GM19023 (cell line): ENCODE measurements around the gene MGAT5.
"Not testable (repeated sequence)": the region's sequence is repeated elsewhere in the genome, so short reads cannot be mapped to it uniquely, and the experiment has no call there.

Experiments used
- ATAC-seq: cut with Tn5 transposase; IDR thresholded peaks from one replicate; pipeline ENCODE4 v1.9.1; 2021; ENCODE audit warnings: mild to moderate bottlenecking, moderate library complexity; ENCODE audit not compliant: unreplicated experiment

The MGAT5 gene

DNA sequence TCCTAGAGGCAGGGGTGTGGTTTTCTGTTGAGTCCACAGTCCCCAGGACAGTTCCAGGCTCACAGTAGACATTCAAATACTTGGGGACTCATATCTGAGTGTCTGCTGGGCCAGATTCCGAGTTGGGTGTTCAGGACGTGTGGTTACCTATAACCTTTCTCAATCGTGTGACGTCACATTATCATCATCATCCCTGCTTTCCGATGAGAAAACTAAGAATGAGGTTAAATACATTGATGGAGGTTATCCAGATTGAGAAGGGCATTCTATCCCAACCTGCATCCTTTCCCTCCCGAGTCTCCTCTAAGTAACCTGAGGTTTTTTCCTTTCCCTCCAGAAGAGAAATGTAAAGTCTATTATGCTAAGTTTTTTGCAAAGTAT is 204.6 kb downstream of the MGAT5 start:
- no peak for ATAC-seq

GRCh38 chr2:134458950-134459349 is 205.1 kb downstream of the MGAT5 start:
- no peak for ATAC-seq

DNA sequence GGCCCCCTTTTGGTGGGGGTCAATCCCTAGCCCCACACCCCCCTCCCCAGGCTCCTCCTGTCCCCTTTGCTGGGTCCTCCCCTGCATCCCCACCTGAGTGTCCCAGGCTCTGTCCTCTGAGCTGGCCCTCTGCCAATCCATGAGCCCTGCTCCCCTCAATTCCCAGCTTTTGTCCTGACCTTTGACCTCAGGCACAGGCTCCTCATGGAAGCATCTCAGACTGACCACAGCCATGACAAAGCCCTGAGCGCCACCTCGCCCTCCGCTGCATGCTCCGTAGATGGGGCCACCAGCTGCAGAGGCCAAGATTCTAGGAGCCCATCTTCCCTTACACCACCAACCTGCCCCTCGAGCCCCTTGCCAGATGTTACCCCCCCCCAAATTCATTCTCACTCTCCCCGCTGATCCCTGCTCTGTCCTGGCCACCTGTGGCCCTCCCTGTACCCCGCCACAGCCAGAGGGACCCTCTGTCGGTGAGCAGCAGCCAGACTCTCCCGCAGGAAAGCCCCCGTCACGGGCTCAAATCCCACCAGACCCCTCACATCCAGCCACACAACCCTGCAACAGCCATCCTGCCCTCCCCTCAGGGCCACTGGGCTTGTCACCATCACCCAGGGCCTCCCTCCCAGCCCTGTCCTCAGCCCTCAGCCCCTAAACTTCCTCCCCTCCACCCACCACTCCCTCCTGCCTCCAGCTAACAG is 206.0 kb downstream of the MGAT5 start:
- no peak for ATAC-seq

GRCh38 chr2:134460583-134460998 is 206.7 kb downstream of the MGAT5 start:
- peak; percentile 84 for ATAC-seq

DNA sequence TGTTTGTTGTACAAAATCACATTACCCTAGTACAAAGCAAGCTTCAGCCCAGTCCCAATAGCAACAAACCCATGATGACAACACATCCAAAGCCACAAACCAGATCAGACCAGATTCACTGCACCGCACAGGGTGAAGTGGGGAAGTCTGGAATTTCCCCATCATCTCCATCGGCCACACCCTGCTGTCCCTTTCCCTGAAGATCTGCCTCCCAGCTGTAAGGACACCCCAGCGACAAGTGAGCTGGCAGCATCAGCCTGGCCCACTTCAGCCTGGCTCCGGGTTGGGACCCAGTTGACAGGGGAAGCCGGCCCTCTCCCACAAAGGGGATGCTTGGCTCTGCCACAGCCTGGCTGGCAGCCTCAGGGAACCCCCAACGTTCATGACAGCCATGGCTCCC is 207.6 kb downstream of the MGAT5 start:
- no peak for ATAC-seq

- no peak for ATAC-seq
Measured at GRCh38 chr2:134462275-134462674, 208.4 kb downstream of the MGAT5 start.

GRCh38 chr2:134462791-134463698 is 209.2 kb downstream of the MGAT5 start:
- ATAC-seq: no peak

DNA sequence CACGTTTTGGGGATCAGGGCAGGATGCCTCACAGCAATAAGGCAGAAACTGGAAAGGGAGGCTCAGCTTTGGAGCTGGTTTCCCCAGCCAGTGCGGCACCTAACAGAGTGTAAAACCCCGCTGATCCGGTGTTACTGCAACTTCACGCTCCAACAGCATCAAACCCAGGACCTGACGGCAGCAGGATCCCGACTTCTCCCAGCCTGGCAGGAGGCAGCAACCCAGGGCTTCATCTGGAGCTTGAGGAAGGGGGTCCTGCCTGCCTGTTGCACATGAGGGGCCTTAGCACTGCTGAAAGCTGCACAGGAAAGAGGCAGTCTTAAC is 209.8 kb downstream of the MGAT5 start:
- no peak for ATAC-seq

DNA sequence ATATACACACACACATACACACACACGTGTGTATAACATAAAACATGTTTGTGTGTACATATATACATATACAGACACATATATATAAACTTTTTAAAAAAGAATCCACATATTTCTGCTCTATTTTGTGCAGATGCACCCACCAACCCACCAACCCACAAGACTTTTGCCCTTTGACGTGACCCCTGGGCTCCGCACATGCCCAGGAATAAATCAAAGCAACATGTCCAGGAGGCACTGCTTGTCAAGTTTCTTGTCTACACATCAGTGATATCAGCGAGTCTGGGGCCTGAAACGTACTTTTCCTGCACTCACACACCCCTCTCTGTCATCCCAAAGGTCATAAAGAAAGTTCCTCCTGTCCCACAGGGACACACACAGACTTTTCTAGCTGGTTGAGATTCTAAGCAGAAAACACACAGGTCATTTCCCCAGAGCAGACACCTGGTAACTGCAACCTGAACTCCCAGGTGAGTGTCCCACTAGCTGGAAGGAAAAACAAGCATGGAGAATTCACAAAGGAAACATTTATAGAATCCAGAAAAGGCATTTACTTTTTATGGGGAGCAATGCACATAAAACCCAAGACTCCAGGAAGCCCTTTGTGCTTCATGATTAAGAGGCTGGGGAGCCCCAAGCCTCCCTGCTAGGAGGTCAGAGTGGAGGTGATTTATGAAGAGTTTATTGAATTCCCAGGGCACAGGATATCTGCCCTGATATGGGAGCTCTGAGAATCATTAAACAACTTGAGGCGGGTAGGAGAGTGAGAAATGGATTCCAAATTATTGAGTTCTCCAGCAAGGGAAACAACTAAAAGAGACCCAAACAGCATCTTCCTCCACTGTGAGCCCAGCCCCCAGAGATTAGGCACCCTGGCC is 211.6 kb downstream of the MGAT5 start:
- no peak for ATAC-seq

- no peak for ATAC-seq
Measured at GRCh38 chr2:134466141-134466540, 212.3 kb downstream of the MGAT5 start.

DNA sequence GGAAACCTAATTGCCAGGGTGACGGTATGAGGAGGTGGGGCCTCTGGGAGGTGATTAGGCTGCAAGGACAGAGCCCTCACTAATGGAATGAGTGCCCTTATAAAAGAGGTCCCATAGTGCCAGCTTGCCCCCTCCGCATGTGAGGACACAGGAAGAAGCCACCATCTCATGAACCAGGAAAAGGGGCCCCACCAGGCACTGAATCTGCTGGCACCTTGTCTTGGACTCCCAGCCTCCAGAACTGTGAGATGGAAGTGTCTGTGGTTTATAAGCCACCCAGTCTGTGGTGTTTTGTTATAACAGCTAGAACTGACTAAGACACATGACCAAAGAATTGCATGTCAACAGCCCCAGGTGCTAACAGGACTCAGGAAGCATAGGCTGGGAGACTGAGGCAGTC is 214.3 kb downstream of the MGAT5 start:
- ATAC-seq: no peak

DNA sequence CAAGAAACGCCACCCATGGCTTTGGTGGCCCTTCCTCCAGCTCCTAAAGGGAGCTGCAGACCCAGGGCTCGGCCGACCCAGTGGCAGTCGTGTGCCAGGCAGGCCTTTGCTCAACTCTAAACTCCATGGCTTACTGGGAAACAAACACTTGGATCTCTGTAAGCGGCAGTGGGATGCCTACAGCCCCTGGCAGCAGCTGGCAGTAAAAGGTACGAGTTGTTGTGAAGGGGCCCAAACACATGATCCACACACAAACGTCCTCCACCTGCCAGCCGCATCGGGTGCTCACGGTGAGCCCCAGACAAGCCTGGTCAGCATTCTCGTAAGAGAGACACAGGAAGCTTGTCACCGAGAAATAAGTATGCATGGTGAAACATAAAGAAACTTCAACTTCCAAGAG is 214.9 kb downstream of the MGAT5 start:
- ATAC-seq: no peak

GRCh38 chr2:134469516-134470115 is 215.7 kb downstream of the MGAT5 start:
- ATAC-seq: no peak

DNA sequence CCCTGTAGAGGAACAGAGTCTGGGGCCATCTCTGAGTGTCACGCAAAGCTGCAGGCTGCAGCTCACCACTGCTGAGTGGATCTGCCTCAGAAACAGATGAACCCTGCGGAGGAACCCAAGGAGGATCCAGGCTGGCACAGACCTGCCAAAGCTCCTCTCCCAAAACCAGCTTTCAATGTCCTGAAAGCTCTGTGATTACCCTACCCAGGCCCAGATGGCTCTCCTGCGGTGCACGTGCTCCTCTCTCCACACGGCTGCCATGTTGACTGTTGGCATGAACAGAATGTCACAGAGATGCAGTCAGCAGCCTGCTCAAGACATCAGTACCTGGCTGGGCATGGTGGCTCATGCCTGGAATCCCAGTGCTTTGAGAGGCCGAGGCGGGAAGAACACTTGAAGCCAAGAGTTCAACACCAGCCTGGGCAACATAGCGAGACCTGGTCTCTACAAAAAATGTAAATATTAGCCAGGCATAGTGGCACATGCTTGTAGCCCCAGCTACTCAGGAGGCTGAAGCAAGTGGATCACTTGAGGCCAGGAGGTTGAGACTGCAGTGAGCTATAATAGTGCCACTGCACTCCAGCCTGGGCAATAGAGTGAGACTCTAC is 216.8 kb downstream of the MGAT5 start:
- no peak for ATAC-seq

DNA sequence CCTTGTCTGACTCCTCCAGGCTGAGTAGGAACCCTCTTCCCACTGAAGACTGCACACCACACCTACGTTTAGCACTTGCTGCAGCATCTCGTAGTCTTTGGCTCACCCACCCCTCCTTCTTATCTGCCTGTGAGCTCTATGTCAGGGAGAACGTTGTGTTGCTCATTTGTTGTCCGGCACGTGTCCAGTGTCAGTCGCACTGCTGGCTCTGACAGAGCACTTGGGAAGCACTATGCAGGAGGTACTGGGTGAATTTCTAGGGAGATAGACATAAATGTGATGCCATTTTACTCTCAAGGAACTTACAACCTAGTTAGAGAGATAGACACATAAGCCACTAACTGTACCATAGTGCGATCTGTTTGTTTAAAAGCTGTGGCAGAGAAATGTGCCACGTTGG is 223.1 kb downstream of the MGAT5 start:
- not testable (repeated sequence) for ATAC-seq

- no peak for ATAC-seq
Measured at GRCh38 chr2:134479696-134480330, 225.9 kb downstream of the MGAT5 start.

GRCh38 chr2:134482131-134482723 is 228.4 kb downstream of the MGAT5 start:
- ATAC-seq: no peak

DNA sequence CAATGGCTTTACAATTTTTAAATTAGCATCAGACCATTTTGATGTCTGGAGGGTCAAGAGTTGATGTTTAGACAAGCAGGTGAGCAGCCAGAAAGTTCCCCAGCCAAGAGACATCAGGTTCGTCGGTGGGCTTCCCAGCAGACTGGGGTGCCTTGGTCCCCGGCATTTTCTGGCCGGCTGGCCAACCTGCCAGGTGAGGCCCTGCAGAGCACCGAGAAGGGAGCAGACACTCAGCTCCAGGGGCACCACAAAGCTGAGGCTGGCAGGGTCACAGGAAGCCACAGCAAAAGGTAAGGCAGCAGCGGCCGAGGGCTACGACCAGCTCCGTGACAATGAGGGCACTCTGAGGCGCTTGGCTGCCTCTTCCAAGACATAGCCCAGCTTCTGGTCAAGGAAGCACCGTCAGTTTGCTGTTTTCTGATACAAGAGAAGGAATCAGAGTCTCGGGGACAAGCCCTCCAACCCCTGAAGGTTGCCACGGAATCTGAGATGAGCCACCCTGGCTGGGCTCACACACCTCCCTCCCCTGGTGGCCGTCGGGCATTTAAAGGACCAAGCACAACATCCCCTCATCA is 229.0 kb downstream of the MGAT5 start:
- ATAC-seq: no peak

- no peak for ATAC-seq
Measured at GRCh38 chr2:134489732-134490384, 236.0 kb downstream of the MGAT5 start.
